Muscle layer of duodenum (tissue), 2 donors: ENCODE measurements around the gene HAND1.
A peak's percentile ranks its signal among the peaks of the same experiment; 100 is the strongest.

Source experiments
- H3K27ac ChIP-seq: one replicate; pipeline ENCODE4 v1.7.0; 2013; ENCODE audit warnings: mild to moderate bottlenecking, low read length
- H3K27me3 ChIP-seq: one replicate; pipeline ENCODE4 v1.7.0; 2013; ENCODE audit warnings: low read depth, mild to moderate bottlenecking, control low read depth, low read length
- H3K36me3 ChIP-seq, 2 donors: one replicate each; pipeline ENCODE4 v1.7.0; 2013; ENCODE audit warnings: low read length in 2 of 2, control low read depth in 1 of 2, mild to moderate bottlenecking in 1 of 2; ENCODE audit not compliant: insufficient read depth in 2 of 2, control insufficient read depth in 1 of 2
- H3K4me1 ChIP-seq, 2 donors: one replicate each; pipeline ENCODE4 v1.7.0; 2013; ENCODE audit warnings: low read length in 2 of 2, mild to moderate bottlenecking in 2 of 2, control low read depth in 1 of 2, moderate library complexity in 1 of 2; ENCODE audit not compliant: insufficient read depth in 2 of 2, control insufficient read depth in 1 of 2
- H3K4me3 ChIP-seq, 2 donors: one replicate each; pipeline ENCODE4 v1.7.0; 2013; ENCODE audit warnings: low read length in 2 of 2, low read depth in 1 of 2, mild to moderate bottlenecking in 1 of 2
- H3K9me3 ChIP-seq, 2 donors: one replicate each; pipeline ENCODE4 v1.7.0; 2013; ENCODE audit warnings: low read length in 2 of 2, control low read depth in 1 of 2, mild to moderate bottlenecking in 1 of 2; ENCODE audit not compliant: control insufficient read depth in 1 of 2
- donor health status: healthy.

The HAND1 gene

DNA sequence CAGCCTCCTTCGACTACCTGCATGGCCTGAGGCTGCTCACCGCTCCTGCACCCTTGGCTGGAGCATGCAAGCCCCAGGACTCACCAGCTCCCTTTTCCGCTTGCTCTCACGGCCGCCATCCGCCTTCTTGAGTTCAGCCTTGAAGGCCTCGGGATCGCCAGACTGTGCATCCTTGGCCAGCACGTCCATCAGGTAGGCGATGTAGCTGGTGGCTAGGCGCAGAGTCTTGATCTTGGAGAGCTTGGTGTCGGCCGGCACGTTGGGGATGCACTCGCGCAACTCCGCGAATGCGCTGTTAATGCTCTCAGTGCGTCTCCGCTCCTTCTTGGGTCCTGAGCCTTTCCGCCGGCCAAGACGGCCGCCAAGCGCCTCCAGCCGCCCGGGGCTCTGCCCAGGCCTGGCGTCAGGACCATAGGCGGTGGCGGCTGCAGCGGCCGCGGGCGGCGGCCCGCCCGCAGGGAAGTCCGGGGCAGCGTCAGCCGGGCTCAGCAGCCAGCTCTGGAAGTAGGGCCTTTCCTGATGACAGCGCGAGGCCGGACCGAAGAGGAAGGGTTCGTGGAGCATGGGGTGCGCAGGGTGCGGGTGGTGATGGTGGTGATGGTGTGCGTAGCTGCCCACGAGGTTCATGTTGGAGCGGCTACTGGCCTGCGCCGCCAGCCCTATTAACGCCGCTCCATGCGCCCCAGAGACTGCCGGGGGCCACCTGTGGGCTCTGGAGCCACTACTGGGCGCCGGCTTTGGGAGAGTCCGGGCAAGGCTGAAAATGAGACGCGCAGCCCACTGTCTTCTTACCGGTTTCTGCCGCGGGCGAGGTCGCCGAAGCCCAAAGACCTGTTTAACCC is 424 bp downstream of the HAND1 start:
- Histone ChIP-seq H3K4me1 (peaks cover 6 to 48% of the 10 kb centered on the region in 2 donors), H3K36me3 (no peaks in the 10 kb centered on the region), H3K4me3 (peak overlapping the region; percentile 68 to 77), H3K9me3 (no peaks in the 10 kb centered on the region), H3K27me3 (peaks cover 98% of the 10 kb centered on the region), H3K27ac (peak overlapping the region; percentile 39)

DNA sequence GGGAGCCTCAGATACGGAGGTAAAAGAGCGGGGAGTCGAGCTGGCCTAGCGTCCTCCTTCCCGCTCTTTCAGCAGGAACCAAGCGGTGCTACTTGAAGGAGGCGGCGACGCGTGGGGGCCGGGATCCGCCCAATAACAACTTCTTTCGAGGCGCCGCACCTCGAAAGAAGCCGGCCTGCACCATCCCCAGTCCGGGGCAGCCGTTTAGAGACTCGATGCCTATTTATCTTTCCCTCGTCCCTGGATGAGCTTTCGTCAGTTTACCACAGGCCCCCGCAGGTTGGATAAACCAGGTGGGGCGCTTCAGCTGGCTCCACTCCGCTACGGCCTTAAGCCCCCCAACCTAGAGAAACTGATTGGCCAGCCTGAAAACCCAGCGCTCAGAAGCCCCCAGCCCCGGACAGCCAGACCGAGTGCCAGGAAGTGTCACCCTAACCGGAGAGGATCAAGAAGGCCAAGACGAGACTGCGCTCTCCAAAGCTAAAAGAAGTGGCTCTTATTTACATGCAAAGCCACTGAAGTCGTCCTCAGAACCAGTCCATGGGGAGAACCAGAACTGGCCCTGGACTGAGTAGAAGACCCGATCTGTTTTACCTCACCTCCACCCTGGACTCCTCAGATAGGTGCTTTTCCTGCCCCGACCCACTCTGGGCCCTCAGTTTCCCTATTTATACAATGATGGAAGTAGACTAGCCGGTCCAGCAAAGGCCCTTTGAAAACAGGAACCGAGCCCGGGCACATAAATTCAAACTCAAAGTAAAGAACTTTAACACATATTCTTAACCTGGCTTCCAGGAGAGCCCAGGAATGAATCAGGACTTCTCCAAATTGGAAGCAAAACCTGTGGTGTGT is 1.4 kb downstream of the HAND1 start:
- Histone ChIP-seq H3K4me3 (peak overlapping the region; percentile 68 to 77), H3K9me3 (no peaks in the 10 kb centered on the region), H3K27ac (peak overlapping the region; percentile 39), H3K27me3 (peaks cover 97% of the 10 kb centered on the region), H3K4me1 (peaks cover 6 to 48% of the 10 kb centered on the region in 2 donors), H3K36me3 (no peaks in the 10 kb centered on the region)

DNA sequence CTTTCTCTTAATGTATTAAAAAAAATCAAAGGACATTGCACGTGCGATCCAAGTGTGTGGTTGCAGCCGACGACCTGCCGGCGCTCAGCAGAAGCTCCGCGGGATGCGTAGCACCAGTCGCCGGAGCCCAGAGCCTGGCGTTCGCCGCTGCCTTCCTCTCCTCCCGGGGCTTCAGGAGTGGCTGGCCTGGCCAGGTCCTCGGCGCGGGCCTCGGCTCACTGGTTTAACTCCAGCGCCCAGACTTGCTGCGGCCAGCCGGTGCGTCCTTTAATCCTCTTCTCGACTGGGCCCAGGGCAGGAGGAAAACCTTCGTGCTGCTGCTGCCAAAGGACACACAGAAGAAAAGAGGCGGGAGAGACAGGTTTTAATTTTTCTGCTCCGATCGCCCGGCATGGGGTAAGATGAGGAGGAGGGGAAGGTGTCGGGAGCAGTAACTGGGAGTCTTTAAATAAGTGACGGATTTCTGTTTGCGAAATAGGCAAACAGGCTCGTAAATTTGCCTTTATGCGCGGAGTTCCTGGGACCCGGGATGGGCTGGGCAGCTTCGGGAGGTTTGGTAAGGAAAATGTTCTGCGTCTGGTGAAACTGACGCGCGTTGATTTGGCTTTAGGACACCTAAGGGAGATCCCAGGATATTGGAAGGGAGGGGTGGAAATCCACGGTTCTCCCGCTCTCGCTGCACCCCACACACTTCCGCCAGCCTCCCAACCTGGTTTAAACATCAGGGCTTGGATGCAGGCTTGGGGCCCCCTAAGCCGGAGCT is 2.3 kb downstream of the HAND1 start:
- Histone ChIP-seq H3K27me3 (peaks cover 89% of the 10 kb centered on the region), H3K36me3 (no peaks in the 10 kb centered on the region), H3K4me1 (peaks cover 6 to 56% of the 10 kb centered on the region in 2 donors), H3K4me3 (peak overlapping the region; percentile 30 to 77), H3K27ac (no peak overlapping the region), H3K9me3 (no peaks in the 10 kb centered on the region)

DNA sequence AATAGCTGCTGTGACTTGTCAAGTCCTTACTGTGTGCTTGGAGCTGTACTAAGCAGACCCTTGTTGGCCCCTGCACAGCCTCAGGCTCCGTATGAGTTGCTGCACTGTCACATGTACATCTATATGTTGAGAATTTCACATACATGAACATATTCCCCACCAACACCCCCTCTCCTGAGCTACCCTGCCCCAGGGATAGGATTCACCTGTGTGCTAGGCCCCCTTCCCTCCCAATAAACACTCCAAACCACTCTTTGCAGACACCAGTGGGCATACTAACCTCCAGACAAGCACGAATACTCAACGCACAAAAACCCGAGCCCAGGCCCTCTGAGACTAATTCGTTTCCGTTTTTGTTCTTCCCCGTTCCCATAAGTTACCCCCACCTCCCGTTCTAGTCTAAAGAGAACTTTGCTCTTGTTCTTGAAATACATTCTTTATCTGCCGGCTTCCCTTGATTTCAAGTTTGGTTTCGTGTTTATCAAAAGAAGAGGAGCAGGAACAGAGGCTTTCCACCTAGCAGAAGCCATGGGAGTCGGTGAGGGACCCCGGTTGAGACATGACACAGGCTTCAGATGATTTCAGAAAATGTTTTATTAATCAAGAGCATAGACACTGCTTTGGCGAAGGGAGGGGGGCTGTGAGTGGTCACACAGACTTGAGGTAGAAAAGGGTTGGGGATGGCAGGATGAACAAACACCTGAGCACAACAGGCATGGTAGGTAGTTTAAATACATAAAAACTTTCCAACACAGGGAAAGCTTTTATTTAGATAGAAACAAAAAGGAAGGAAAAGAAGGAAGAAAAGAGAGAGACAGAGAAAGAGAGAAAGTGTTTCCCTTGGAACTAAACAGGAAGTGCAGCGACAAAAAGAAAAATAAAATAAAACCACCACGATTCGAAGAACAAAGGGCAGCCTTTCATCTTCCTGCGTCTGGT is 3.4 kb downstream of the HAND1 start:
- Histone ChIP-seq H3K4me1 (peaks cover 6 to 60% of the 10 kb centered on the region in 2 donors), H3K27ac (peak overlapping the region; percentile 3), H3K27me3 (peaks cover 78% of the 10 kb centered on the region), H3K9me3 (no peaks in the 10 kb centered on the region), H3K36me3 (no peaks in the 10 kb centered on the region), H3K4me3 (peak overlapping the region in 1 of 2 donors; percentile 77)

DNA sequence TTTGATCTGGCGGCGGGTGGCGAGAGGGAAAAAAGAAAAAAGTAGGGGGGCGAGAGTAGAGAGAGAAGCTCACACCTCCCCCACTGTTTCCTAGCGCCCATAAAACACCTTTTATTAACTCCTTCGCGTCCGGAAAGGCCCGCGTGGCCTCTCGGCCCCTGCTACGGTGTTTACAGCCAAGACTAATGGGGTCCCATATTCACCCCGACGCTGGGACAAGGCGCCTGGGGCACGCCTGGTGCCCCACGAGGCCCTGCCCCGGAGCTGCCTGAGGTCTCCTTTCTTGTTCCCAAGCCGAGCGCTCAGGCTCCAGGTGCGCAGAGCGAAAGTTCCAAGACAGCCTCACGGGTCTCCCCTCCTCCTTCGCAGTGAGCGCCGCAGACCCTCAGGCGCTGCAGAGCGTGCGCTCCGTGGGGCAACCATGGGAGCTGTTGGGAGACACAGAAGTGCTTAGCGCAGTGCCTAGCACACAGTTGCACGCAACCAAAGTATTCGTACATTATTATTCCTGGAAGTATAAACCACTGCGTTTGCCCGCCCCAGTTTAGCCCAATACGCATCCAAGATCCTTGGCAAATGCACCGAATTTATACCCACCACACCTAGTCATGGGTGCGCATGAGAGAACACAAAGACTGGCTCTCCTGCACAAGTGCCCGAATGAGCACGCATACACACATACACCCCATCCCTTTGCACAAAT is 4.3 kb downstream of the HAND1 start:
- Histone ChIP-seq H3K27me3 (peaks cover 68% of the 10 kb centered on the region), H3K4me1 (peaks cover 3 to 53% of the 10 kb centered on the region in 2 donors), H3K9me3 (no peaks in the 10 kb centered on the region), H3K36me3 (no peaks in the 10 kb centered on the region), H3K27ac (peak overlapping the region; percentile 73), H3K4me3 (peak overlapping the region; percentile 23 to 77)

DNA sequence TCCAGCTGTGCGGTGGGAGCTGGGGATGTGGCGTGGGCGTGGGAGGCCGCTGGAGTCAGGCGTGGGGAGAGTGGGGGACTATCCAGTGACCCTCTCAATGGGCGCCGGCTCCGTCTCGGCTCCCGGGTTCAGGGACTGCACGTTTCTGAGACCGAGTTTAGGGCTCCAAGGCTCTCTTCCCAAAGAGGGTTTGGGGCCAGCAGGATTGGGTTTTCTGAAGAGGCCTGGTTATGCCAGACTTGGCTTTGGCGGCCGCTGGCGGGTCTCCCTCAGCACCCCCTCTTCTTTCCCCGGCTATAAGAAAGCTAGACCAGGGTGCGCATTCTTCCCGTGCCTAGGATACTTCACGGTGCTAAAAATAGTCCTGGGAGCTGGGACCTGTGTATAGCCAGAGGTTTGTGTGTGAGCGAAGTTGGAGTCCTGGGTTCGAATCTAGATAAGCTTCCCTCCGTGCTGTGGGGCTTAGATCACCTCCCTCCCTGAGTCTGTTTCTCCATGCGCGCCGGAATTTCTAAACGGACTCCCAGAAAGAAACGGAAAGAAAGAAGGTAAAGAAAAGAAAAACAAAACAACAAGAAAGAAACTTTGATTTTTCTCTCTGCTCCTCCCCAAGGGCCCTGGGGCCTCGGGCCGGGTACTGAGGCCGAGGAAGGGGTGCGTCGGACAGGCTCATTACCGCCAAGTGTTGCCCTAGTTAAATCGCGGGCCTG is 5.0 kb downstream of the HAND1 start:
- peak overlapping the region; percentile 5 to 77 for H3K4me3 ChIP-seq
- H3K27me3 ChIP-seq, result peaks cover 61% of the 10 kb centered on the region
- H3K9me3 ChIP-seq, result no peaks in the 10 kb centered on the region
- H3K36me3 ChIP-seq, result no peaks in the 10 kb centered on the region
- H3K27ac ChIP-seq, result peak overlapping the region; percentile 73
- peaks cover 3 to 46% of the 10 kb centered on the region in 2 donors for H3K4me1 ChIP-seq

DNA sequence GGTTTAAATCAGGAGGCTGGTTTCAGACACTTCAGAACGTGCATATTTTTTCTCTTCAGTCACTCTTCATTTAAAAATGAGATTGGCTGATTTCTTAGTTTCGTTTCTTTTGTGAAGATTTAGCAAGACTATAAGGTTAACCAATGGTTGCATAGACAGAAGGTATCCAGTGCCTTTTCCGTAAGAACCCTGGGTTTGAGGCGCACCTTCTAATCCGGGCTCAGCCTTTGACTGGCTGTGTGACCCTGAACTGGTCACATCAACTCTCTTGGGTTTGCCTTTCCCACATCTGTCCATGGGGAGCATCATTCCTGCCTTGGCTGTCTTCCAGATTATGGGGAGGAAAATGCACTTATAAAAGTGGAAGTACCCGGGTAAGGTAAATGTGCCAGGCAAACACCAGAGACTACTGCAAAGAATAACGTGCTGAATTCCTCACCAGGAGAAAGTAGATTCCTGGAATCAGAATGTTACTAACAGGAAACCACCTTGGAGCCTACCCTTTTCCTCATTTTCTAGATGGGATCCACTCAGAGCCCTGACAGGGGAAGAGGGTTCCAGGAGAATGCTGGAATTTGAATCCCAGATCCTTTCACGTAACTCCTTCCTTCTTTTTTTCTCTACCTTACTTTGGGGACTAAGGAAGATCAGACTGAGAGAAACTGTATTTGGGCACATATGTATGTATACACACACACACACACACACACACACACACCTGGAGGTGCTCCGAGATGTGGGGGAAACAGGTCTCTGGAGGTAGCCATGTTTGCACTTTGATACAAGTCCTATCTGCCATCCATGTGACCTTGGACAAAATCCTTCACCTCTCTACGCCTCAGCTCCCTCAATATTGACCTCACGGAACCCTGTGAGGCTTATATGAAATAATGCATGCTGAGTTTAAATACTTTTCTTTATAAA is 6.8 kb downstream of the HAND1 start:
- Histone ChIP-seq H3K9me3 (no peaks in the 10 kb centered on the region), H3K27ac (peak overlapping the region; percentile 12), H3K4me3 (peak overlapping the region in 1 of 2 donors; percentile 44), H3K36me3 (no peaks in the 10 kb centered on the region), H3K27me3 (peaks cover 45% of the 10 kb centered on the region), H3K4me1 (peaks cover 0 to 35% of the 10 kb centered on the region in 2 donors)

DNA sequence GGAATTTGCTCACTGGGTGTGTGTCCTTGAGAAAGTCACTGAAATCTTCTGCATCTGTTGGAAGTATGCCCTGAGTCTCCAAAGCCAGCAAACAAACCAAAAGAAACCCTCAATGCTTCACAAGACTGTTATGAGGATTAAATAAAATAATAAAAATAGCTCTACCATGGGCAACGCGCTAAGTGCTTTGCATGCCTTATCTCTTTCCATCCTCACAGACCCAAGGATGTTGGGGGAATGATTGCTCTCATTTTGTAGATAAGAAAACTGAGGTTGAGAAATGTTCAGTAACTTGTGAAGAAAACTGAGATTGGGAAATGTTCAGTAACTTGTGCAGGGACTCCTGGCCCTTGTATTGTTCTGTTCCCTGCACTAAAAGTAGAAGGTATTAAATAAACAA is 7.9 kb downstream of the HAND1 start:
- Histone ChIP-seq H3K27ac (no peak overlapping the region), H3K27me3 (peaks cover 34% of the 10 kb centered on the region), H3K9me3 (no peaks in the 10 kb centered on the region), H3K4me3 (no peak overlapping the region), H3K36me3 (no peaks in the 10 kb centered on the region), H3K4me1 (peaks cover 0 to 25% of the 10 kb centered on the region in 2 donors)
